GM12801 (cell line): ENCODE measurements around the gene SVEP1.

Source experiments
- CTCF ChIP-seq: IDR thresholded peaks from one replicate; pipeline ENCODE4 v1.5.1; 2011; ENCODE audit warnings: control low read depth; ENCODE audit not compliant: insufficient read length; ENCODE audit errors: extremely low read depth

The SVEP1 gene

DNA sequence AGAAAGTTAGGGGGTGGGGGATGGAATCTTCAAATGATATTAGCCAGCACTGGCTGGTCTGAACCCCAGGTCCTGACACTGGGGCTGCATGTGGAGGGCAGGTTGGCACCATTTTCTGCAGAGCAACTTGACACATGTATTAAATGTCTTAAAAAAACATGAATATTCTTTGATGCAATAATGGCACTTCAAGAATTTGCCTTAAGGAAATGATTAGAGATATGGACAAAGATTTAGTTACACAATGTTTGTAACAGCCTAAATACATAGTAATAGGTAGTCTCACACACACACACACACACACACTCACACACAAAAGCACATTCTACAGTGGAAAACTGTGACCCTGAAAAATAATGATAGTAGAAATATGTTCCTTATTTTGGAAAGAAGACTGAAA lies 3.6 kb downstream of the SVEP1 start:
- no peak for TF ChIP-seq CTCF

- TF ChIP-seq CTCF: no peak
Observed at GRCh38 chr9:110575169-110575568, 4.4 kb downstream of the SVEP1 start.

DNA sequence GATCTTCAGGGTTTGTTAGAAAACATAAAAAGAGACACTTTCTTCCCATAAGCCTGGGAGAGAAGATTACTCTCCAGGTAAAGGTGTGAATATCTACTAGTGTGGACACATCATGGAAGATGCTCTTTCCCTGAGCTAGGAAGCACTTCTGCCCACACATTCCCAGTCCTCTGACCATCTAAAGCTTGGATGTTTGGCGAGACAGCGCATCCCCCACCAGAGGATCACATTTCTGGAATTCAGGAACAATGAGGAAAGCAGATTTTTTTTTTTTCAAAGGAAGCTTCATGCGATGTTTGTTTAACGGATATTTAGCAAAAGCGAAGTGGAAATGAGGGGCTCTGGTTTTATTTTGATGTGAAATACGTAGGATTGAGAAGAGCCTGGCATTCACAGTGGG lies 6.2 kb downstream of the SVEP1 start:
- TF ChIP-seq CTCF: no peak

DNA sequence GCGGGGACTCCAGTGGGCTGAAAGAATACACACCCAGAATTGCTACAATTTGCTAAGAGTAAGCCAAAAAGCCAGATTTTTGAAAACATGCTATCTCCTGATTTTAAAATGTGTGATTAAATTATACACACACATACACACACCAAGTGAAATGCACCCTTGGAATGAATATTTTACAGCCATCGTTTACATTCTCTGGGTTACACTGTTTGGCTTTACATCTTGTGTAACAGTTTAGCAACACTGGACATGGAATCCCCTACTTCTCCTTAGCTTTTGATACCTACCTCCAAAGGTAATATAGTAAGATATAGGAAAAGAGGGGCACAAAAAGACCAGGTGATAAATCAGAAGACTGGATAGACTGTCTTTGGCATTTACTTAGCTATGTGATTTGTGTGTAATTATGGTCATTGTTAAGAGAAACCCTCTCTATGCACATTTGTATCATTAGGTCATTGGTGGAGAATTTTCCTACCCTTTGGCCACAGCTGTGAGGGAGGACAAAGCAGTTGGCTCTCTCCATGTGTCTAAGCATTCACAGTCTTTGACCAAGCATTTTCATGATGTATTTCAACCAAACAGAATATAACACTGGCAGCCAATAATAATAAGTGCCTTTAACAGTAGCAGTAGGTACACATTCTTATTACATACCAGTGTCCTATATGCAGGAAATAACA lies 7.6 kb downstream of the SVEP1 start:
- no peak for TF ChIP-seq CTCF

- TF ChIP-seq CTCF: no peak
Observed at GRCh38 chr9:110566156-110566555, 13.4 kb downstream of the SVEP1 start.

DNA sequence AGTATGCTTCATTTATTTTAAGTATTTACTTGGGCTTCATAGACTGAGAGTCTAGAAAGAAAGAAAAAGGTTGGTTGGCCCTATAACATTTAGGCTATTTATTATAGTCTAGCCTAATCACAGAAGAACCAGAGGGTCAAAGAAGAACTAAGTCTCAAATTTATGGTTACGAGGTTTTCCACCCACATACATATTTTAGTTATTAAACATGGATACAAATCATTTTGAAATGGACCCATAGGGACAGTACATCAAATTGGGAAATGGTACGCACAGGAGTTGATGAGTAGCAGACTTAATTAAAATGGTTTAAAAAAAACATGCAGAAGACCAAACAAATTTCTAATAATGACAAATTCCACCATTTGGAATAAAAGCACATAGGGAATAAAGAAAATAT lies 17.7 kb downstream of the SVEP1 start:
- no peak for TF ChIP-seq CTCF

DNA sequence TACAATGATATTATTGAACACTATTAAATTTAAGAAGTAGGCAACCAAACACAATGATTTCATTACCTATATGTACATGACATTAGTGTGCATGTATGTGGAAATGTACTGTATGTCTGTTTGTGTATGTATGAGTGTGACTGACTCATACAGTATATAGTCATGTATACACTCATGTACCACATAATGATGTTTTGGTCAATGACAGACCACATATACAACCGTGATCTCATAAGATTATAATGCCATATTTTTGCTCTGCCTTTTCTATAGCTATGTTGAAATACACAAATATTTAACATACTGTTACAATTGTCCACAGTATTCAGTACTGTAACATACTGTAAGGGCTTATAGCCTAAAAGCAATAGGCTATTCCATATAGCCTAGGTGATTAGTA lies 19.7 kb downstream of the SVEP1 start:
- no peak for TF ChIP-seq CTCF
